Measurements from ENCODE around the gene ZNF479.
"Not testable (repeated sequence)": the region's sequence is repeated elsewhere in the genome, so short reads cannot be mapped to it uniquely, and the experiment has no call there.

ZNF479 gene

DNA sequence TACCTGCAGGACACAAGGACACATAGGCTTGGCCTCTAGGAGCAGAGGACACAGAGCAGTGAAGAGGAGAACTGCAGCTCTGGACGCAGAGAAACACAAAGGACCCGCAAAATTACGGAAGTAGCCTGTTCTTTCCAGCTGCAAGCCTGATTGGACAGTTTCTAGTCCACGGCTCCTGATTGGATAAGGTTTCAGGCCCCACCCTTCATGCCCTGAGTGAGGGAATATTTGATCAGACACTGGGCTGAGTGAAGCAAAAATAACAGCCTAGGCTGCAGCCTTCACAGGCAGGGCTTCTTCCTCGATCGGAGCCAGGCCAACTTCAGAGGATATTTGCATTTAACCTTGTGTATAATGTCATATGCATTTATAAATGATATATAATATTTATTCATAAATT lies at the start of gene ZNF479:
Gene ZNF479 (minus strand): TSS at position 101 of the 400 bp plus-strand sequence. CDS start 112 bp downstream, outside the sequence.
- DNase-seq (ENCODE audit: low spot score): not testable (repeated sequence)

DNA sequence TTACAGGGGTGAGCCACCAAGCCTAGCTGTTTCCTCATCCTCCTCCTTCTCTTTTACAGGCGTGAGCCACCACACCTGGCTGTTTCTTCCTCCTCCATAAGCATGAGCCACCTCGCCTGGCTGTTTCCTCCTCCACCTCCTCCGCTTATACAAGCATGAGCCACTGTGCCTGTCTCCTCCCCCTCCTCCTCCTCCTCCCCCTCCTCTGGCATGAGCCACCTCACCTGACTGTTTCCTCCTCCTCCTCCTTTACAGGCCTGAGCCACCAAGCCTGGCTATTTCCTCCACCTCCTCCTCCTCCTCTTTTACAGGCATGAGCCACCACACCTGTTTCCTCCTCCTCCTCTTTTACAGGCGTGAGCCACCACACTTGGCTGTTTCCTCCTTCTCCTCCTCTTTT lies 49.8 kb upstream of the ZNF479 start:
- no peak for DNase-seq (ENCODE audit: low spot score)

DNA sequence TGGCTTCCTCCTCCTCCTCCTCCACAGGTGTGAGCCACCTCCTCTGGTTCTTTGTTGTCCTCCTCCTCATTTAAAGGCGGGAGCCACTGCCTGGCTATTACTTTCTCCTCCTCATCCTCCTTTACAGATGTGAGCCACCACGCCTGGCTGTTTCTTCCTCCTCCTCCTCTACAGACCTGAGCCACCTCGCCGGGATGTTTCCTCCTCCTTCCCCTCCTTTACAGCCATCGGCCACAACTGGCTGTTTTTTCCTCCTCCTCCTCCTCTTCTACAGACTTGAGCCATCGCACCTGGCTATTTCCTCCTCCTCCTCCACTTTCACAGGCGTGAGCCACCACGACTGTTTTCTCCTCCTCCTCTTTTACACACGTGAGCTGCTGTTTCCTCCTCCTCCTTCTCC lies 49.0 kb upstream of the ZNF479 start:
- no peak for DNase-seq (ENCODE audit: low spot score)

DNA sequence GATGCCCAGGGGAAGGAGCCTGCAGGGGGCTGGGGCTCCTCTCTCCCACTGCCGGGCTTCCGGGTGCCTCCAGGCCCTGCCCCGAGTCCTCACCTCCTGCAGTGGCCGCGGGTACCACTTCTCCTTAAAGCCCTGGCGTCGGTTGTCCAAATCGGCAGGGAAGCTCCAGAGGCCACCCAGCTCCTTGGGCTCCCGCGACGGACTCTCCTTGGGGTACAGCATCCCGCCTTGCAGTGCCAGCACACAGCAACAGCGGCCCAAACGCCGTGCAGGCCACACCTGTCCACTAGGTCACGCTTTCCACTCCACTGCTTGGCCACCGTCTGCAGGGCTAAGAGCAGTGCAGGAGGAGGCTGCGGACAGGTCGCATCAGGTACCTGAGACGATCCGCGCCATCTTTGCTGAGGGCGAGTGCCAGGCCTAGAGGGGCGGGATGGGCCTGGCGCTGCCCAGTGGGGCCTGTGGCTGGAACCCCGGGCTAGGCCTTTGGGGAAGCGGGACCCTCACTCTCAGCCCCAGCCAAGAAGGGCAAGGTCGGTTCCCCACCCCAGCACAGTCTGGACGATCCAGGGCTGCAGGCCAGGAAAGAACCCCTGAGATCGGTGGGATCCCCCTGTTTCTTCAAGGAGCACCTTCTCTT lies 47.7 kb upstream of the ZNF479 start:
- no peak for DNase-seq (ENCODE audit: low spot score)

GRCh38 chr7:57178768-57179139 lies 46.5 kb upstream of the ZNF479 start:
- no peak for DNase-seq (ENCODE audit: low spot score)

GRCh38 chr7:57177856-57178767 lies 45.9 kb upstream of the ZNF479 start:
- no peak for DNase-seq (ENCODE audit: low spot score)

GRCh38 chr7:57176928-57177635 lies 44.8 kb upstream of the ZNF479 start:
- DNase-seq (ENCODE audit: low spot score): no peak

- no peak for DNase-seq (ENCODE audit: low spot score)
These were observed 33.2 kb upstream of the ZNF479 start for GRCh38 chr7:57165285-57165899.

- DNase-seq (ENCODE audit: low spot score): not testable (repeated sequence)
These were observed 12.0 kb downstream of the ZNF479 start for GRCh38 chr7:57120123-57120784.

All from iPS-NIHi11 (cell line).